ENCODE results near the gene HMCN2.

The HMCN2 gene

GRCh38 chr9:130347036-130347435 is 81.5 kb downstream of the HMCN2 start:
- TF ChIP-seq CREB1 (IDR thresholded peaks at IDR 0.05; ENCODE audit: low read depth) (no peak), REST (IDR thresholded peaks at IDR 0.05; ENCODE audit: low read depth) (no peak), MAX (IDR thresholded peaks at IDR 0.05) (no peak), RAD21 (IDR thresholded peaks at IDR 0.05; ENCODE audit: low read depth) (no peak), USF1 (IDR thresholded peaks at IDR 0.05) (no peak), TAF1 (IDR thresholded peaks at IDR 0.05; ENCODE audit: low read depth) (no peak), ZBTB7A (IDR thresholded peaks at IDR 0.05; ENCODE audit: low read depth) (no peak)

GRCh38 chr9:130347931-130348330 is 82.4 kb downstream of the HMCN2 start:
- TF ChIP-seq MAX (IDR thresholded peaks at IDR 0.05) (no peak), EP300 (IDR thresholded peaks at IDR 0.05; ENCODE audit: borderline replicate concordance) (no peak), EGR1 (IDR thresholded peaks at IDR 0.05) (no peak), YY1 (IDR thresholded peaks at IDR 0.05; ENCODE audit: low read depth) (no peak), CREB1 (IDR thresholded peaks at IDR 0.05; ENCODE audit: low read depth) (no peak), USF1 (IDR thresholded peaks at IDR 0.05) (no peak), REST (IDR thresholded peaks at IDR 0.05; ENCODE audit: low read depth) (no peak), CEBPB (IDR thresholded peaks at IDR 0.05) (no peak), ZBTB7A (IDR thresholded peaks at IDR 0.05; ENCODE audit: low read depth) (no peak), TEAD4 (IDR thresholded peaks at IDR 0.05) (no peak)

- no peak for TF ChIP-seq ZBTB7A (IDR thresholded peaks at IDR 0.05; ENCODE audit: low read depth)
- no peak for TF ChIP-seq RAD21 (IDR thresholded peaks at IDR 0.05; ENCODE audit: low read depth)
- TF ChIP-seq TCF12 (IDR thresholded peaks at IDR 0.05; ENCODE audit: low read depth), result no peak
- TF ChIP-seq REST (IDR thresholded peaks at IDR 0.05; ENCODE audit: low read depth), result no peak
- TF ChIP-seq YY1 (IDR thresholded peaks at IDR 0.05; ENCODE audit: low read depth), result no peak
- TF ChIP-seq USF1 (IDR thresholded peaks at IDR 0.05), result no peak
- TF ChIP-seq CEBPB (IDR thresholded peaks at IDR 0.05), result no peak
- no peak for TF ChIP-seq TAF1 (IDR thresholded peaks at IDR 0.05; ENCODE audit: low read depth)
- no peak for TF ChIP-seq EP300 (IDR thresholded peaks at IDR 0.05; ENCODE audit: borderline replicate concordance)
- TF ChIP-seq NFIC (IDR thresholded peaks at IDR 0.05), result no peak
- no peak for TF ChIP-seq TEAD4 (IDR thresholded peaks at IDR 0.05)
Measured at GRCh38 chr9:130348341-130348740, 82.8 kb downstream of the HMCN2 start.

- no peak for TF ChIP-seq EGR1 (IDR thresholded peaks at IDR 0.05)
- no peak for TF ChIP-seq ZBTB7A (IDR thresholded peaks at IDR 0.05; ENCODE audit: low read depth)
- TF ChIP-seq USF1 (IDR thresholded peaks at IDR 0.05), result no peak
- TF ChIP-seq TAF1 (IDR thresholded peaks at IDR 0.05; ENCODE audit: low read depth), result no peak
- TF ChIP-seq TCF12 (IDR thresholded peaks at IDR 0.05; ENCODE audit: low read depth), result no peak
- TF ChIP-seq EP300 (IDR thresholded peaks at IDR 0.05; ENCODE audit: borderline replicate concordance), result no peak
- TF ChIP-seq RAD21 (IDR thresholded peaks at IDR 0.05; ENCODE audit: low read depth), result no peak
- TF ChIP-seq FOXM1 (IDR thresholded peaks at IDR 0.05; ENCODE audit: borderline replicate concordance, low read depth), result no peak
- TF ChIP-seq REST (IDR thresholded peaks at IDR 0.05; ENCODE audit: low read depth), result no peak
- TF ChIP-seq MAX (IDR thresholded peaks at IDR 0.05), result no peak
- no peak for TF ChIP-seq YY1 (IDR thresholded peaks at IDR 0.05; ENCODE audit: low read depth)
- TF ChIP-seq CEBPB (IDR thresholded peaks at IDR 0.05), result no peak
- TF ChIP-seq CREB1 (IDR thresholded peaks at IDR 0.05; ENCODE audit: low read depth), result no peak
- TF ChIP-seq TEAD4 (IDR thresholded peaks at IDR 0.05), result no peak
- no peak for TF ChIP-seq NFIC (IDR thresholded peaks at IDR 0.05)
Measured at GRCh38 chr9:130348881-130349280, 83.3 kb downstream of the HMCN2 start.
